Ishikawa (cell line): ENCODE data around the gene ALG10.

Experiments
- CEBPB ChIP-seq: IDR thresholded peaks from 2 replicates; pipeline ENCODE4 v1.6.1; 2012
- CREB1 ChIP-seq: IDR thresholded peaks from 2 replicates; pipeline ENCODE4 v1.6.1; 2012; ENCODE audit warnings: low read depth
- EGR1 ChIP-seq: IDR thresholded peaks from 2 replicates; pipeline ENCODE4 v1.6.1; 2012
- EP300 ChIP-seq: IDR thresholded peaks from 2 replicates; pipeline ENCODE4 v1.6.1; 2012; ENCODE audit warnings: borderline replicate concordance
- FOXM1 ChIP-seq: IDR thresholded peaks from 2 replicates; pipeline ENCODE4 v1.6.1; 2012; ENCODE audit warnings: low read depth, borderline replicate concordance
- NFIC ChIP-seq: IDR thresholded peaks from 2 replicates; pipeline ENCODE4 v1.6.1; 2012
- RAD21 ChIP-seq: IDR thresholded peaks from 2 replicates; pipeline ENCODE4 v1.6.1; 2012; ENCODE audit warnings: low read depth
- TAF1 ChIP-seq: IDR thresholded peaks from 2 replicates; pipeline ENCODE4 v1.6.1; 2012; ENCODE audit warnings: low read depth, mild to moderate bottlenecking
- TCF12 ChIP-seq: IDR thresholded peaks from 2 replicates; pipeline ENCODE4 v1.6.1; 2012; ENCODE audit warnings: low read depth
- TEAD4 ChIP-seq: IDR thresholded peaks from 2 replicates; pipeline ENCODE4 v1.6.1; 2012
- USF1 ChIP-seq: IDR thresholded peaks from 2 replicates; pipeline ENCODE4 v1.6.1; 2012
- YY1 ChIP-seq: IDR thresholded peaks from 2 replicates; pipeline ENCODE4 v1.6.1; 2012; ENCODE audit warnings: low read depth
- ZBTB7A ChIP-seq: IDR thresholded peaks from 2 replicates; pipeline ENCODE4 v1.6.1; 2012; ENCODE audit warnings: low read depth
- TF ChIP-seq, protein P1 (sequence below): IDR thresholded peaks from 2 replicates; pipeline ENCODE4 v1.6.1; 2012
- TF ChIP-seq, protein P2 (sequence below): IDR thresholded peaks from 2 replicates; pipeline ENCODE4 v1.6.1; 2012; ENCODE audit warnings: low read depth, mild to moderate bottlenecking

The ALG10 gene

DNA sequence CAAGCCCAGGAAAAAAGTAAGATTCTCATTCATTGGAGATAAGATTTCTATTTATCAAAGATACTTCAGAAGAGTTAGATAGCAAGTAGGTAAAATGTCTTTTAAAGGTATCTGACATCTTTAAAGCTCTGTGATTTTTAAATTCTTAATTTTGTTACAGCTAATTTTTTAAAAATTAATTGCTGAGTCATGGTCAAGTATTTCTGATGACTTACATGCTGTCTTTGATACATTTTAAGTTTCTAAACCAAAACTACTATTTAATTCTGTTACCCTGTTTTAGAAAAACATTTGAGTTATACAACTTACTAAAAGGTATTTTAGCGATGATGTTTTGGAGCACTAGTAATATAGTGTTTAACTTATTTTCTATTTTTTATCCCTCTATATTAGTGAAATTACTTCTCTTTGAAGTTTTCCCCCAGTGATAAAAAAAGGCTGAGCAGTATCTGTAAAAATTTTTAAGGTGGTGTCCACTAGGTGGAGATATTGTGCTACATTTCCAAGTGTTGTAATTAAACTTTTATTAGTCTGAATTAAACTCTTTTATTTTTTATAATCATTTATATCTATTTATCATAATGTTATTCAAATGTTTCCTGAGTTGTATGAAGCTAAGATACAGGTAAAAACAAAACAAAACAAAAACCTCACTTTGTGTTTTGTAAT, 11.5 kb downstream of the ALG10 start:
- TF ChIP-seq FOXM1 (no peak), EGR1 (no peak), RAD21 (peak; percentile 53), YY1 (no peak), ZBTB7A (no peak)

DNA sequence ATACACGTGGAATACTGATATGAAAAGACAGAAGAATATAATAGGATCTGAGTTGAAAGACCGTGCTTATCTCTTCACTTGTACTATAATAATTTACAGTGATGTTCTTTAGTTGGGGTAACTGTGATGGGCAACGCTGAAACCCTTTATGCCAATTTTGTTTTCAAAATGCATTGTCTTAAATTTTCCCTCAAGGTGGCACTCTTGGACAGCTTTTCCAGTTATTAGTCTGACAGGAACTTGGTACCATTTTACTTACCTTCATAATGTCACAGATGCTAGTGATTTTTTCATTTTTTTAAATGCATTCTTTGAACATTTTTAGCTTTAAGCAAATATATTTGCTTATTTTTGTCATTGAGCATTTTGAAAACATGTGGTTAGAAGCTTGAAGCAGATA, 16.1 kb downstream of the ALG10 start:
- peak; percentile 77 for TF ChIP-seq RAD21

DNA sequence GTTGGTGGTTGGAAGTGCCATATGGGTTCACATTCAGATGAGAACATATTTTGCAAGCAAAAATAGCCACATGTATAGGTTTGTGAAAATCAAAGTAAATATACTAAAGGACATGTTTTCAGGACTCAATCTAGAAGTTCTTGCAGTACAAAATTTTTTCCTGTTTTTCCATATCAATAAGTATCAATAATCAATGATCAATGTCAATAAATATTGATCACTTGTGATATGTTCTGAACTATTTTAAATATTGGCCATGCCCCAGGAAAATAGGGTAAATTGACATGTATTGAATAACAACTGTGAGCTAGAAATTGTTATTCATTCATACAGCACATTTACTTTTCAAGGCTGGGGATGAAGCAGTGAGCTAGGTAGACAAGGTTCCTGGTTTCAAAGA, 24.3 kb downstream of the ALG10 start:
- no peak for TF ChIP-seq EP300
- TF ChIP-seq, protein P1, sequence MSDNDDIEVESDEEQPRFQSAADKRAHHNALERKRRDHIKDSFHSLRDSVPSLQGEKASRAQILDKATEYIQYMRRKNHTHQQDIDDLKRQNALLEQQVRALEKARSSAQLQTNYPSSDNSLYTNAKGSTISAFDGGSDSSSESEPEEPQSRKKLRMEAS: no peak

DNA sequence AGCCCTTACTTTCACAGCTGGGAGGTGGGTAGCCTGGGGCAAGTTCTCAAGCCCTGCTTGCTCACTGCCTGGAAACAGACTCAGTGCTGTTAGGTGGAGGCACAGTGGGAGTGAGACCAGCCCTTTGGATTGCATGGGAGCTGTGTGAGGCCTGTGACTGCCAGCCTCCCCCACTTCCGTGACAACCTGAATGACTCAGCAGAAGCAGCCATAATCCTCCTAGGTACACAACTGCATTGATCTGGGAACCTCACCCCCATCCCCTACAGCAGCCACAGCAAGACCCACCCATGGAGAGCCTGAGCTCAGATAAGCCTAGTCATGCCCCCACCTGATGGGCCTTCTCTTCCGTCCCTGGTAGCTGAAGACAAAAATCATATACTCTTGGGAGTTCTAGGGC, 26.4 kb downstream of the ALG10 start:
- TF ChIP-seq CEBPB (no peak), RAD21 (no peak), EGR1 (no peak), TCF12 (no peak), USF1 (no peak), TEAD4 (no peak), YY1 (no peak), CREB1 (no peak), EP300 (no peak), ZBTB7A (no peak), FOXM1 (no peak), TAF1 (no peak), NFIC (no peak)
- TF ChIP-seq, protein P1: no peak
- TF ChIP-seq, protein P2, sequence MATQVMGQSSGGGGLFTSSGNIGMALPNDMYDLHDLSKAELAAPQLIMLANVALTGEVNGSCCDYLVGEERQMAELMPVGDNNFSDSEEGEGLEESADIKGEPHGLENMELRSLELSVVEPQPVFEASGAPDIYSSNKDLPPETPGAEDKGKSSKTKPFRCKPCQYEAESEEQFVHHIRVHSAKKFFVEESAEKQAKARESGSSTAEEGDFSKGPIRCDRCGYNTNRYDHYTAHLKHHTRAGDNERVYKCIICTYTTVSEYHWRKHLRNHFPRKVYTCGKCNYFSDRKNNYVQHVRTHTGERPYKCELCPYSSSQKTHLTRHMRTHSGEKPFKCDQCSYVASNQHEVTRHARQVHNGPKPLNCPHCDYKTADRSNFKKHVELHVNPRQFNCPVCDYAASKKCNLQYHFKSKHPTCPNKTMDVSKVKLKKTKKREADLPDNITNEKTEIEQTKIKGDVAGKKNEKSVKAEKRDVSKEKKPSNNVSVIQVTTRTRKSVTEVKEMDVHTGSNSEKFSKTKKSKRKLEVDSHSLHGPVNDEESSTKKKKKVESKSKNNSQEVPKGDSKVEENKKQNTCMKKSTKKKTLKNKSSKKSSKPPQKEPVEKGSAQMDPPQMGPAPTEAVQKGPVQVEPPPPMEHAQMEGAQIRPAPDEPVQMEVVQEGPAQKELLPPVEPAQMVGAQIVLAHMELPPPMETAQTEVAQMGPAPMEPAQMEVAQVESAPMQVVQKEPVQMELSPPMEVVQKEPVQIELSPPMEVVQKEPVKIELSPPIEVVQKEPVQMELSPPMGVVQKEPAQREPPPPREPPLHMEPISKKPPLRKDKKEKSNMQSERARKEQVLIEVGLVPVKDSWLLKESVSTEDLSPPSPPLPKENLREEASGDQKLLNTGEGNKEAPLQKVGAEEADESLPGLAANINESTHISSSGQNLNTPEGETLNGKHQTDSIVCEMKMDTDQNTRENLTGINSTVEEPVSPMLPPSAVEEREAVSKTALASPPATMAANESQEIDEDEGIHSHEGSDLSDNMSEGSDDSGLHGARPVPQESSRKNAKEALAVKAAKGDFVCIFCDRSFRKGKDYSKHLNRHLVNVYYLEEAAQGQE: no peak

DNA sequence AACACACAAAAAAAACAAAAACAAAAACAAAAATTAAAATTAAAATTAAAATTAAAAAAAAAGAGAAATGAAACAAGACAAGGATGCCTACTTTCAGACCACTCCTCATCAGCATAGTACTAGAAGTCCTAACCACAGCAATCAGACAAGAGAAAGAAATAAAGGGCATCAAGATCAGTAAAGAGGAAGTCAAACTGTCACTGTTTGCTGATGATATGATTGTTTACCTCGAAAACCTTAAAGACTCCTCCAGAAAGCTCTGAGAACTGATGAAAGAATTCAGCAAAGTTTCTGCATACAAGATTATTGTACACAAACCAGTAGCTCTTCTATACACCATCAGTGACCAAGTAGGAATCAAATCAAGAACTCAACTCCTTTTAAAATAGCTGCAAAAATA, 29.2 kb downstream of the ALG10 start:
- TF ChIP-seq ZBTB7A: no peak
- TF ChIP-seq TEAD4: no peak
- no peak for TF ChIP-seq TAF1
- TF ChIP-seq USF1: no peak
- no peak for TF ChIP-seq TCF12
- no peak for TF ChIP-seq EP300
- TF ChIP-seq CREB1: no peak
- TF ChIP-seq YY1: no peak
- no peak for TF ChIP-seq RAD21
- TF ChIP-seq NFIC: no peak
- TF ChIP-seq, protein P1: no peak
- TF ChIP-seq EGR1: no peak
- no peak for TF ChIP-seq CEBPB
- TF ChIP-seq, protein P2: no peak
- no peak for TF ChIP-seq FOXM1

DNA sequence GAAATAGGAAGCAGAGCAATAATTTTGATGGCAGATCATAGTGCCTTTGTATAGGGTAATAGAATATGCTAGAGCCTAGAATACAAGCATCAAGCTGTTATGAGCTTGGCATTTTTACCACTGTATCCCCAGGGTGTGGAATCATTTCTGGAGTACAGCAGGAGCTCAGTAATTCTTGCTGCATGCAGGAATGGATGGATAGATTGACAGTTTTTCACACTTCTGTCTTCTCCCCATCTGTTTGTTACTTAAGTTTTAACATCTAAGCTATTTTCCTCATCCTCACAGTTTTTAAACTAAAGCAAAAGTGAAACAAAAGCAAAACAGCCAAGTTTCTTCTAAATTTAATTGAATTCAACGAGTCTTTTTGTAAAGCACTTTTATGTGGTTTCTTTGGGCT, 32.6 kb downstream of the ALG10 start:
- no peak for TF ChIP-seq EGR1
- TF ChIP-seq, protein P1: no peak
- no peak for TF ChIP-seq CREB1
- TF ChIP-seq, protein P2: no peak
- no peak for TF ChIP-seq RAD21
- TF ChIP-seq CEBPB: no peak
- no peak for TF ChIP-seq YY1
- TF ChIP-seq ZBTB7A: no peak
- TF ChIP-seq NFIC: no peak
